Lower lobe of right lung (tissue), 2 donors: ENCODE results near the gene ALDOC. TPM values are rescaled to one million over a fixed set of nuclear protein-coding genes. Genes with fewer than 3 reads are reported as not detected.

Experiments used
- ATAC-seq, 2 donors: fragments of 200-7000 bp; cut with Tn5 transposase; one replicate each; pipeline ENCODE4 v1.9.1; 2020 to 2022; ENCODE audit warnings: mild to moderate bottlenecking in 2 of 2, moderate library complexity in 2 of 2
- DNase-seq: peaks from one replicate; pipeline ENCODE4 v3.0.0-alpha.2; 2020
- H3K27ac ChIP-seq: fragments of 200-600 bp; one replicate; pipeline ENCODE4 v1.8.0; 2022
- H3K27me3 ChIP-seq: fragments of 200-600 bp; one replicate; pipeline ENCODE4 v1.8.0; 2022; ENCODE audit warnings: low read depth
- H3K36me3 ChIP-seq: fragments of 200-600 bp; one replicate; pipeline ENCODE4 v1.8.0; 2022; ENCODE audit warnings: mild to moderate bottlenecking
- H3K4me1 ChIP-seq: fragments of 200-600 bp; one replicate; pipeline ENCODE4 v1.8.0; 2022
- H3K4me3 ChIP-seq: fragments of 200-600 bp; one replicate; pipeline ENCODE4 v1.8.0; 2022; ENCODE audit warnings: mild to moderate bottlenecking
- H3K9me3 ChIP-seq: fragments of 200-600 bp; one replicate; pipeline ENCODE4 v1.8.0; 2022
- intact Hi-C: fragments of 100-400 bp; cut with DNase I; formaldehyde crosslinking; loops from one replicate; pipeline ENCODE4 v1.11.0; 2022
- total RNA-seq: library from RNA; stranded (reverse); fragmentation: NEBNext Ultra II Directional; extraction: Animal tissue kit (Norgen Biotek cat#: 25700); gene quantifications from one replicate; pipeline ENCODE4 v1.2.1, GENCODE V29; 2021
- TF ChIP-seq, protein P1 (sequence below): fragments of 200-600 bp; IDR thresholded peaks from one replicate; pipeline ENCODE4 v1.8.0; 2022; ENCODE audit warnings: antibody characterized with exemption, mild to moderate bottlenecking
- donor health status: DM: no; HTN: yes; CAD: no; lungs with severe emphysema.

Gene ALDOC
- total RNA-seq, 1 donor from 2014 or later: 11.6 TPM

DNA sequence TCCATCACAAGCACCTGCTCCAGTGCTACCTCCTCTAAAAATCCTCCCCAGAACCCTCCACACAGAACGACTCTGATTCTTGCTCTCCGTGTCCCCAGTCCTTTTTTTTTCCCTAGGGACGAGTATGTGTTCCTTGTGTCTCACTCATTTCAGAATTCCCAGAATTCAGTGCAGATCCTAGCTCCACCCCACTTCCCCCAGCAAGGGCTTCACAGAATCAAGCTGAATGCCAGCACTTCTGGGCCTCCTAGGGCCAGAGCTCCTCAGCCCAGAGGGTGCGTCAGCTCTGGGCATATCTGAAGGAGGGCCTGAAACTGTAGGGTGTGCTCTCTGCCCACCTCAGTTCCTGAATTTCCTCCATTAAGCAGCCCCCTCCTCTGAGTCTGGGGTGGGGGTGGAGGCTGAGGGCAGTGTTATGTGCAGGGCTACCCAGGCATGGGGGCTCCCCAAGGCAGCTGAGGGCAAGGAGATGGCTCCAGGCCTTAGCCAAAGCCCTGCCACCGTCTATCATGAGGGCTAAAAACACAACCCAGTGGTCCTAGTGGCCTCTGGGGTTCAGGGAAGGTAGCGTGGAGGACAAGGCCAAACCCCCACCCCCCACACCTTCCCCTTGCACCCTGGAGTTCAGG lies 30.8 kb downstream of the ALDOC start:
- no peak for DNase-seq

GRCh38 chr17:28545141-28545503 lies 31.6 kb downstream of the ALDOC start:
- no peak overlapping the region for H3K4me3 ChIP-seq
- ATAC-seq (no peak), DNase-seq (no peak)
- intact Hi-C loops: loop anchor here (10.0 kb wide), 1 partner anchor 50 kb away; no protein-coding TSS in a partner anchor
- no peaks in the 10 kb centered on the region for H3K9me3 ChIP-seq
- H3K36me3 ChIP-seq: peaks cover 12% of the 10 kb centered on the region
- peaks cover 19% of the 10 kb centered on the region for H3K4me1 ChIP-seq
- TF ChIP-seq, protein P1, sequence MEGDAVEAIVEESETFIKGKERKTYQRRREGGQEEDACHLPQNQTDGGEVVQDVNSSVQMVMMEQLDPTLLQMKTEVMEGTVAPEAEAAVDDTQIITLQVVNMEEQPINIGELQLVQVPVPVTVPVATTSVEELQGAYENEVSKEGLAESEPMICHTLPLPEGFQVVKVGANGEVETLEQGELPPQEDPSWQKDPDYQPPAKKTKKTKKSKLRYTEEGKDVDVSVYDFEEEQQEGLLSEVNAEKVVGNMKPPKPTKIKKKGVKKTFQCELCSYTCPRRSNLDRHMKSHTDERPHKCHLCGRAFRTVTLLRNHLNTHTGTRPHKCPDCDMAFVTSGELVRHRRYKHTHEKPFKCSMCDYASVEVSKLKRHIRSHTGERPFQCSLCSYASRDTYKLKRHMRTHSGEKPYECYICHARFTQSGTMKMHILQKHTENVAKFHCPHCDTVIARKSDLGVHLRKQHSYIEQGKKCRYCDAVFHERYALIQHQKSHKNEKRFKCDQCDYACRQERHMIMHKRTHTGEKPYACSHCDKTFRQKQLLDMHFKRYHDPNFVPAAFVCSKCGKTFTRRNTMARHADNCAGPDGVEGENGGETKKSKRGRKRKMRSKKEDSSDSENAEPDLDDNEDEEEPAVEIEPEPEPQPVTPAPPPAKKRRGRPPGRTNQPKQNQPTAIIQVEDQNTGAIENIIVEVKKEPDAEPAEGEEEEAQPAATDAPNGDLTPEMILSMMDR: no peak
- no peak overlapping the region for H3K27ac ChIP-seq
- H3K27me3 ChIP-seq: no peaks in the 10 kb centered on the region

More for the DNA sequence above, 30.8 kb downstream of the ALDOC start:
- TF ChIP-seq, protein P1: no peak
- Histone ChIP-seq H3K9me3 (no peaks in the 10 kb centered on the region), H3K36me3 (peaks cover 12% of the 10 kb centered on the region), H3K27me3 (no peaks in the 10 kb centered on the region), H3K4me1 (peaks cover 23% of the 10 kb centered on the region), H3K4me3 (no peak overlapping the region), H3K27ac (no peak overlapping the region)
- ATAC-seq: no peak
- intact Hi-C loops: loop anchor here (10.0 kb wide), 1 partner anchor 51 kb away; no protein-coding TSS in a partner anchor

GRCh38 chr17:28544402-28545140 lies 32.1 kb downstream of the ALDOC start:
- no peak overlapping the region for H3K27ac ChIP-seq

GRCh38 chr17:28541439-28541838 lies 35.3 kb downstream of the ALDOC start:
- intact Hi-C loops: loop anchor here (10.0 kb wide), 1 partner anchor 47 kb away; no protein-coding TSS in a partner anchor
- Histone ChIP-seq H3K4me1 (no peaks in the 10 kb centered on the region), H3K36me3 (peaks cover under 1% of the 10 kb centered on the region), H3K27me3 (no peaks in the 10 kb centered on the region), H3K4me3 (no peak overlapping the region), H3K27ac (no peak overlapping the region), H3K9me3 (no peaks in the 10 kb centered on the region)
- no peak for DNase-seq
- TF ChIP-seq, protein P1: no peak
- no peak for ATAC-seq

More at GRCh38 chr17:28544402-28545140, 32.1 kb downstream of the ALDOC start:
- TF ChIP-seq, protein P1: no peak
- peaks cover 12% of the 10 kb centered on the region for H3K36me3 ChIP-seq
- peaks cover 13% of the 10 kb centered on the region for H3K4me1 ChIP-seq
- ATAC-seq: no peak
- no peaks in the 10 kb centered on the region for H3K9me3 ChIP-seq
- H3K4me3 ChIP-seq: no peak overlapping the region
- no peaks in the 10 kb centered on the region for H3K27me3 ChIP-seq
- no peak for DNase-seq
- intact Hi-C loops: loop anchor here (10.0 kb wide), 1 partner anchor 50 kb away; no protein-coding TSS in a partner anchor

- TF ChIP-seq, protein P1: no peak
- H3K27ac ChIP-seq: no peak overlapping the region
- H3K36me3 ChIP-seq: no peaks in the 10 kb centered on the region
- no peak for ATAC-seq
- H3K4me3 ChIP-seq: no peak overlapping the region
- intact Hi-C loops: loop anchor here (10.0 kb wide), 1 partner anchor 45 kb away; no protein-coding TSS in a partner anchor
- H3K9me3 ChIP-seq: no peaks in the 10 kb centered on the region
- DNase-seq: no peak
- H3K4me1 ChIP-seq: no peaks in the 10 kb centered on the region
- H3K27me3 ChIP-seq: no peaks in the 10 kb centered on the region
Observed at GRCh38 chr17:28540231-28540630, 36.5 kb downstream of the ALDOC start.
